Psoas muscle (tissue), 8 donors: ENCODE measurements around the gene MIA3. TPM values are rescaled to one million over a fixed set of nuclear protein-coding genes. Genes with fewer than 3 reads are reported as not detected.

ENCODE experiments used
- ATAC-seq, 4 donors: fragments of 200-7000 bp; cut with Tn5 transposase; one replicate each; pipeline ENCODE4 v1.9.1; 2020; ENCODE audit warnings: moderate library complexity in 3 of 4, mild to moderate bottlenecking in 2 of 4
- DNase-seq, 2 donors: peaks; one replicate each; pipeline ENCODE4 v3.0.0-alpha.2; 2020
- H3K27ac ChIP-seq: fragments of 200-600 bp; one replicate; pipeline ENCODE4 v1.8.0; 2022
- H3K27me3 ChIP-seq, 3 donors: fragments of 200-600 bp in 1 of 3; one replicate each; pipeline versions ENCODE4 v1.6.1 to v1.8.0; 2013 to 2022; ENCODE audit warnings: low read length in 2 of 3, mild to moderate bottlenecking in 2 of 3, moderate library complexity in 1 of 3; ENCODE audit not compliant: insufficient read depth in 3 of 3
- H3K36me3 ChIP-seq, 2 donors: fragments of 200-600 bp in 1 of 2; one replicate each; pipeline versions ENCODE4 v1.6.1 to v1.8.0; 2013 to 2022; ENCODE audit warnings: low read depth in 1 of 2, mild to moderate bottlenecking in 1 of 2, moderate library complexity in 1 of 2; ENCODE audit not compliant: insufficient read depth in 1 of 2
- H3K4me1 ChIP-seq: fragments of 200-600 bp; one replicate; pipeline ENCODE4 v1.8.0; 2022
- H3K4me3 ChIP-seq: fragments of 200-600 bp; one replicate; pipeline ENCODE4 v1.8.0; 2022; ENCODE audit warnings: mild to moderate bottlenecking
- H3K9me3 ChIP-seq: fragments of 200-600 bp; one replicate; pipeline ENCODE4 v1.8.0; 2022
- CTCF ChIP-seq: fragments of 200-600 bp; IDR thresholded peaks from one replicate; pipeline ENCODE4 v1.8.0; 2022; ENCODE audit warnings: antibody characterized with exemption
- WGBS, 3 donors: extraction: QIAGEN DNeasy Blood & Tissue Kit; methylation state at CpG; one replicate each; pipeline versions ENCODE4 v1.1.6 to v1.1.7; 2013; 5-methylcytosine and 5-hydroxymethylcytosine counted together
- intact Hi-C, 2 donors: fragments of 100-400 bp; cut with DNase I; formaldehyde crosslinking; loops; one replicate each; pipeline versions ENCODE4 v1.11.0 to v1.14.2; 2022
- polyA plus RNA-seq, 3 donors: library from polyadenylated mRNA; stranded (reverse); fragments of 200-250 nt; gene quantifications; one replicate each; pipeline ENCODE4 v1.2.3, GENCODE V29; 2013
- total RNA-seq, 4 donors: library from RNA; stranded (reverse); fragmentation: NEBNext Ultra II Directional in 2 of 4; extraction: Animal tissue kit (Norgen Biotek cat#: 25700) in 2 of 4; gene quantifications; one replicate each; pipeline versions ENCODE4 v1.2.1 to v1.2.4, GENCODE V29; 2021 to 2023
- donor health status: healthy with polysubstance abuse.
- donor health status: DM: no; HTN: no; CAD: no; lungs with moderate emphysema.
- donor health status: Bipolar disorder and iron deficiency.
- donor health status: healthy.
- donor health status: DM: yes; HTN: yes; CAD: no.
- donor health status: DM: no; HTN: no; CAD: no.
- donor health status: DM: no; HTN: no; CAD: no.
- donor health status: DM: yes; HTN: yes; CAD: no.

MIA3 gene
- total and polyA plus RNA-seq, 7 donors = 23.3 to 62.4 (median 45.1) TPM

- no peaks in the 10 kb centered on the region for H3K4me1 ChIP-seq
- no peak for ATAC-seq
- no peak overlapping the region for H3K4me3 ChIP-seq
- peaks cover 7 to 55% of the 10 kb centered on the region in 2 donors for H3K36me3 ChIP-seq
- intact Hi-C loops = no loop called here
- H3K9me3 ChIP-seq = no peaks in the 10 kb centered on the region
- no peak overlapping the region for H3K27ac ChIP-seq
- 88 to 100% (median 88%) methylated on average over 1 of the region's 1 CpG for WGBS, 3 donors
- no peaks in the 10 kb centered on the region for H3K27me3 ChIP-seq
- TF ChIP-seq CTCF = no peak
- DNase-seq = no peak
Observed at GRCh38 chr1:222691016-222691415, 73.1 kb downstream of the MIA3 start.

- no peak for TF ChIP-seq CTCF
- Histone ChIP-seq H3K27ac (no peak overlapping the region), H3K9me3 (no peaks in the 10 kb centered on the region), H3K36me3 (peaks cover 0 to 27% of the 10 kb centered on the region in 2 donors), H3K4me1 (no peaks in the 10 kb centered on the region), H3K4me3 (no peak overlapping the region), H3K27me3 (no peaks in the 10 kb centered on the region)
- intact Hi-C loops = no loop called here
- 78 to 83% (median 81%) methylated on average over 5 of the region's 5 CpGs for WGBS, 3 donors
- ATAC-seq (no peak), DNase-seq (no peak)
Observed at GRCh38 chr1:222694927-222695326, 77.0 kb downstream of the MIA3 start.

GRCh38 chr1:222696741-222697140 is 78.8 kb downstream of the MIA3 start:
- no peaks in the 10 kb centered on the region for H3K9me3 ChIP-seq
- 94 to 97% (median 95%) methylated on average over 8 of the region's 8 CpGs for WGBS, 3 donors
- no peak overlapping the region for H3K4me3 ChIP-seq
- H3K27me3 ChIP-seq = no peaks in the 10 kb centered on the region
- TF ChIP-seq CTCF = no peak
- intact Hi-C loops = no loop called here
- peaks cover 0 to 37% of the 10 kb centered on the region in 2 donors for H3K36me3 ChIP-seq
- DNase-seq (no peak), ATAC-seq (no peak)
- H3K27ac ChIP-seq = no peak overlapping the region
- no peaks in the 10 kb centered on the region for H3K4me1 ChIP-seq

GRCh38 chr1:222697203-222697602 is 79.3 kb downstream of the MIA3 start:
- TF ChIP-seq CTCF = no peak
- Histone ChIP-seq H3K36me3 (peaks cover 0 to 38% of the 10 kb centered on the region in 2 donors), H3K4me3 (no peak overlapping the region), H3K4me1 (no peaks in the 10 kb centered on the region), H3K27ac (no peak overlapping the region), H3K27me3 (no peaks in the 10 kb centered on the region), H3K9me3 (no peaks in the 10 kb centered on the region)
- WGBS, 3 donors = 93 to 100% (median 93%) methylated on average over 2 of the region's 2 CpGs
- DNase-seq (no peak), ATAC-seq (no peak)
- intact Hi-C loops = no loop called here

GRCh38 chr1:222697826-222698225 is 79.9 kb downstream of the MIA3 start:
- no peak overlapping the region for H3K27ac ChIP-seq
- WGBS, 3 donors = 71 to 75% (median 71%) methylated on average over 2 of the region's 2 CpGs
- ATAC-seq (no peak), DNase-seq (no peak)
- no peak for TF ChIP-seq CTCF
- intact Hi-C loops = no loop called here
- no peaks in the 10 kb centered on the region for H3K4me1 ChIP-seq
- H3K9me3 ChIP-seq = no peaks in the 10 kb centered on the region
- peaks cover 0 to 38% of the 10 kb centered on the region in 2 donors for H3K36me3 ChIP-seq
- no peaks in the 10 kb centered on the region for H3K27me3 ChIP-seq
- no peak overlapping the region for H3K4me3 ChIP-seq
